Activated CD8-positive, alpha-beta memory T cell treated with anti-CD3 and anti-CD28 coated beads for 1 hour (primary cell): ENCODE measurements around the gene IQCC.

ENCODE experiments used
- DNase-seq, 2 donors: peaks; one replicate each; pipeline ENCODE4 v3.0.0-alpha.2; 2020; ENCODE audit warnings: low read depth in 1 of 2; ENCODE audit errors: extremely low read depth in 1 of 2

The IQCC gene

GRCh38 chr1:32195531-32195930, 9.9 kb upstream of the IQCC start:
- DNase-seq = no peak

- no peak for DNase-seq
Observed at GRCh38 chr1:32195972-32196823, 9.3 kb upstream of the IQCC start.

GRCh38 chr1:32197074-32197473, 8.4 kb upstream of the IQCC start:
- no peak for DNase-seq

- no peak for DNase-seq
Observed at GRCh38 chr1:32197837-32198236, 7.6 kb upstream of the IQCC start.

- DNase-seq = no peak
Observed at GRCh38 chr1:32198237-32199042, 7.0 kb upstream of the IQCC start.

- DNase-seq = no peak
Observed at GRCh38 chr1:32199043-32199716, 6.3 kb upstream of the IQCC start.

GRCh38 chr1:32199717-32200072, 5.8 kb upstream of the IQCC start:
- no peak for DNase-seq

- peak in 1 of 2 donors; percentile 25 for DNase-seq
Observed at GRCh38 chr1:32200226-32201010, 5.1 kb upstream of the IQCC start, which contains the start of gene CCDC28B. Gene CCDC28B, plus strand, starts transcription at chr1:32200595. Its CDS starts 1,341 bp downstream, at chr1:32201936.

- DNase-seq = peak in 1 of 2 donors; percentile 67
Observed at GRCh38 chr1:32201011-32201855, 4.2 kb upstream of the IQCC start.

DNA sequence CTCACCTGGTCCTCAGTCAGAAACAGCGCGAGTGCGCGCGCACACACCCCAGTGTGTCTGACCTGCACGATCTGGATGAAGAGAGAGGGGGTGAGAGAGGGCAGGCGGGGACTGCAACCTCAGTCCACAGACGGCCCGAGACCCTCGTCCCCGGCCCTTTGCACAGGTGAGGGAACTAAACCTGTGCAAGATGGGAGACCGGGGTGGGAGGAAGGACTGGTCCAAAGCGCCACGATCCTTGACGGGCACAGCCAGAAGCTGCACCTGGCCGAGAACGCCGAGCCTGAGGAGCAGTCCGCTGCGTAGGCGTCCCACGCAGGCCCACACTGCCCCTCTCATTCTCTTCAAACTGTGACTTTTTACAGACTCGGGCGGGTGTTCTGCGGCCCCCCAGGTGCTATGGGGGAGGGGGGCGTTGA, 519 bp upstream of the IQCC start:
- no peak for DNase-seq

DNA sequence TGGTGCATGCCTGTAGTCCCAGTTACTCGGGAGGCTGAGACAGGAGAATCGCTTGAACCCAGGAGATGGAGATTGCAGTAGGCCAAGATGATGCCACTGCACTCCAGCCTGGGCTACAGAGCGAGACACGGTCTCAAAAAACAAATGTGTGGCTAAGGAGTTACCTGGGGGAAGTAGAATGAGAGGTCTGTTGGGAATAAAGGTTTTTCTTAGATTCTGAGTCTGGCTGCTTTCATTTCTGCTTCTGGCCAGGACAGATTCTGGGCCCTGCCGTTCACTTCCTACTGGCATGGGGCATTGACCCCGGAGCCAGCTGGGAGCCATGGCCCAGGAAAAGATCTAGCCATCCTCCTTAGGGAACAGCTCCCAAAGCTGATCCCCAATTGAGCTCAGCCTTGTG, 3.0 kb downstream of the IQCC start:
- no peak for DNase-seq

DNA sequence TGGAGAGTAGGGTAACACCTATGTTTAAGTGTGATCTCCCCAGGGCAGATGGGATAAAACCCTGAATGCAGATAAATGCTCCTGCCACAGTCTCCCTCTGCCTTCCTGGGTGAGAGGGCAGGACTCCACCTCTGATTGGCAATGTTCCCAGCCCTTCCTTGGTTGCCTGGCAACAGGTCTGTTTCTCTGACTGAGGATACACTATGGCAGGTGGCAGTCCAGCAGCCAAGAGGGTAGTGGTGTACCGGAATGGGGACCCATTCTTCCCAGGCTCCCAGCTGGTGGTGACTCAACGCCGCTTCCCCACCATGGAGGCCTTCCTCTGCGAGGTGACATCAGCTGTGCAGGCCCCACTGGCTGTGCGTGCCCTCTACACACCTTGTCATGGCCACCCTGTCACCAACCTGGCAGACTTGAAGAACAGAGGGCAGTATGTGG, 3.4 kb downstream of the IQCC start, which contains the start of gene DCDC2B:
Gene DCDC2B (plus strand): TSS at position 199 of the 438 bp plus-strand sequence. CDS start 5 bp downstream, at position 204.
- no peak for DNase-seq

GRCh38 chr1:32215629-32216480, 10.4 kb downstream of the IQCC start:
- peak in 1 of 2 donors; percentile 39 for DNase-seq

- DNase-seq = no peak
Observed at GRCh38 chr1:32216566-32216965, 11.1 kb downstream of the IQCC start.

GRCh38 chr1:32219022-32219421, 13.6 kb downstream of the IQCC start:
- DNase-seq = no peak

DNA sequence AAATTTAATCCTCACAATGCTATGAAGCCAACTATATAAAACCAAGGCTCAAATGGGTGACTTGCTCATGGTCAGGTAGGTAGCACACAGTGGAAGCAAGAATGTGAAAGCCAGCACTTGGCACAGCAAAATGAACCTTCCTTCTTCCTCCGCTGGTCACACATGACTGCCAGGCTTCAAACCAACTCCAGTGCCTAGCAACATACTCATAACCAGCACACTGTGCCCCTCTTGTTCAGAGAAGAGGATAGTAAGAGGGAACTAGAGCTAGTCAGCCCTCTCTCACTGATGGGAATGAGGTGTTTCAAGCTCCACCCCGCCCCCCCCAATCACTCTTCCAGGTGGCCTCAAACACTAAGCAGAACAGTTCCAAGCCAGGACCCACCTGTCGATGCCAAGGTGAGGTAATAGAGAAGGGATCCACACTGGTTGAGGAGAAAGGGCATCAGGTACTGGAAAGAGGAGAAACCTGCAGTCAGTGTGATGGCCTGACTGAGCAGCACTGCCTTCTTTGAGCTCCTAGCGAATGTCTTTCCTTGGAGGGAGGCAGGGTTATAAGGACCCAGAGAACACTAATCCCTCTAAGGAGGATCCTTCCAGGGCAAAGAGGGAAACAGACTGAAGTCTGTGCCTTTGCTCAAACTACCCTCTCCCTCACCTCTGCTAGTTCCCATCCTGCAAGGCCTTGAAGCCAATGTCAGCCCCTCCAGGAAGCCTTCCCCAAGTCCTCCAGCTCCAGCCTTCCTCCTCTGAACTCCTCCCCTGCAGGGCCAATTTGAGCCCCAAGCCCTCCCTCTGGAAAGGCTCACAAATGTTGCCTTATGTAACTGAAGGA, 15.5 kb downstream of the IQCC start:
- no peak for DNase-seq

GRCh38 chr1:32221581-32221979, 16.1 kb downstream of the IQCC start:
- no peak for DNase-seq
